ENCODE results near the gene NDOR1.

NDOR1 gene

GRCh38 chr9:137221506-137222111 lies 16.1 kb downstream of the NDOR1 start:
- FAIRE-seq, result no peak

GRCh38 chr9:137222190-137223077 lies 16.9 kb downstream of the NDOR1 start, which contains the start of gene RNF208:
TSS of gene RNF208 (minus strand) at chr9:137222240. CDS start at chr9:137221212, 1,028 bp downstream.
- no peak for FAIRE-seq

GRCh38 chr9:137223078-137223970 lies 17.8 kb downstream of the NDOR1 start:
- peak; percentile 27 for FAIRE-seq

- FAIRE-seq, result no peak
These were observed 19.6 kb downstream of the NDOR1 start, which contains the start of gene CYSRT1 for GRCh38 chr9:137224830-137225694. TSS of gene CYSRT1 (plus strand) at chr9:137225174. CDS start at chr9:137225622, 448 bp downstream.

- FAIRE-seq, result no peak
These were observed 20.3 kb downstream of the NDOR1 start for GRCh38 chr9:137225699-137226331.

- no peak for FAIRE-seq
These were observed 21.0 kb downstream of the NDOR1 start for GRCh38 chr9:137226338-137227053.

GRCh38 chr9:137227054-137227852 lies 21.8 kb downstream of the NDOR1 start, which contains the start of gene RNF224:
TSS of gene RNF224 (plus strand) at chr9:137227502. CDS start at chr9:137228336, 834 bp downstream.
- no peak for FAIRE-seq

- FAIRE-seq, result no peak
These were observed 22.5 kb downstream of the NDOR1 start for GRCh38 chr9:137227853-137228505.

GRCh38 chr9:137228506-137228967 lies 23.0 kb downstream of the NDOR1 start:
- no peak for FAIRE-seq

- no peak for FAIRE-seq
These were observed 23.7 kb downstream of the NDOR1 start for GRCh38 chr9:137228968-137229896.

GRCh38 chr9:137229903-137230704 lies 24.6 kb downstream of the NDOR1 start:
- no peak for FAIRE-seq

- no peak for FAIRE-seq
These were observed 25.3 kb downstream of the NDOR1 start, which contains the start of gene SLC34A3 for GRCh38 chr9:137230705-137231371. TSS of gene SLC34A3 (plus strand) at chr9:137230901. CDS start at chr9:137231703, 802 bp downstream.

- no peak for FAIRE-seq
These were observed 26.0 kb downstream of the NDOR1 start for GRCh38 chr9:137231372-137232039.

- FAIRE-seq, result no peak
These were observed 26.6 kb downstream of the NDOR1 start for GRCh38 chr9:137232101-137232500.

- no peak for FAIRE-seq
These were observed 27.0 kb downstream of the NDOR1 start for GRCh38 chr9:137232510-137232909.
